Measurements from ENCODE around the gene CALCOCO2. TPM values are rescaled to one million over a fixed set of nuclear protein-coding genes. Genes with fewer than 3 reads are reported as not detected.
A peak's percentile ranks its signal among the peaks of the same experiment; 100 is the strongest.
"Not testable (repeated sequence)": the region's sequence is repeated elsewhere in the genome, so short reads cannot be mapped to it uniquely, and the experiment has no call there.

Gene CALCOCO2
- total and polyA plus RNA-seq, 7 donors = 90.4 to 198 (median 130) TPM

GRCh38 chr17:48868916-48869500 lies 38.2 kb downstream of the CALCOCO2 start:
- Histone ChIP-seq H3K36me3 (peaks cover 4 to 25% (median 9%) of the 10 kb centered on the region in 4 donors), H3K4me3 (no peak overlapping the region), H3K27me3 (no peaks in the 10 kb centered on the region), H3K27ac (no peak overlapping the region), H3K4me1 (no peaks in the 10 kb centered on the region), H3K9me3 (no peaks in the 10 kb centered on the region)
- no peak for DNase-seq
- WGBS, 2 donors = 60 to 77% methylated on average over 3 of the region's 3 CpGs
- intact Hi-C loops (cut with DNase I) = no loop called here
- TF ChIP-seq EP300 (IDR thresholded peaks at IDR 0.05) = no peak
- TF ChIP-seq POLR2A (IDR thresholded peaks at IDR 0.05) = no peak
- TF ChIP-seq POLR2AphosphoS5 (IDR thresholded peaks at IDR 0.05) = no peak
- no peak for TF ChIP-seq CTCF (IDR thresholded peaks at IDR 0.05)

GRCh38 chr17:48869821-48870318 lies 39.0 kb downstream of the CALCOCO2 start:
- Histone ChIP-seq H3K4me1 (no peaks in the 10 kb centered on the region), H3K4me3 (no peak overlapping the region), H3K36me3 (peaks cover 0 to 16% (median 2%) of the 10 kb centered on the region in 4 donors), H3K27ac (no peak overlapping the region), H3K27me3 (no peaks in the 10 kb centered on the region), H3K9me3 (no peaks in the 10 kb centered on the region)
- WGBS, 2 donors = 17 to 76% methylated on average over 6 of the region's 6 CpGs
- intact Hi-C loops (cut with DNase I) = no loop called here
- no peak for DNase-seq
- TF ChIP-seq POLR2AphosphoS5 (IDR thresholded peaks at IDR 0.05) (peak in 1 of 4 donors; percentile 22), CTCF (IDR thresholded peaks at IDR 0.05) (no peak)

GRCh38 chr17:48871035-48871550 lies 40.3 kb downstream of the CALCOCO2 start:
- intact Hi-C loops (cut with DNase I) = no loop called here
- no peak for DNase-seq
- no peaks in the 10 kb centered on the region for H3K27me3 ChIP-seq
- peaks cover 0 to 4% (median 0%) of the 10 kb centered on the region in 4 donors for H3K36me3 ChIP-seq
- peak overlapping the region in 2 of 4 donors; percentile 9 to 15 for H3K27ac ChIP-seq
- WGBS, 2 donors = 43 to 49% methylated on average over 4 of the region's 4 CpGs
- no peaks in the 10 kb centered on the region for H3K9me3 ChIP-seq
- H3K4me1 ChIP-seq = no peaks in the 10 kb centered on the region
- TF ChIP-seq POLR2AphosphoS5 (IDR thresholded peaks at IDR 0.05) = no peak
- TF ChIP-seq EP300 (IDR thresholded peaks at IDR 0.05) = no peak
- TF ChIP-seq CTCF (IDR thresholded peaks at IDR 0.05) = no peak
- no peak overlapping the region for H3K4me3 ChIP-seq

- no peaks in the 10 kb centered on the region for H3K4me1 ChIP-seq
- intact Hi-C loops (cut with DNase I) = no loop called here
- no peaks in the 10 kb centered on the region for H3K9me3 ChIP-seq
- H3K36me3 ChIP-seq = no peaks in the 10 kb centered on the region
- H3K27ac ChIP-seq = peak overlapping the region in 3 of 4 donors; percentile 14 to 56 (median 39)
- TF ChIP-seq EP300 (IDR thresholded peaks at IDR 0.05) (no peak), POLR2AphosphoS5 (IDR thresholded peaks at IDR 0.05) (peak in 3 of 4 donors; percentile 4 to 25 (median 20))
- H3K4me3 ChIP-seq = no peak overlapping the region
- no peak for DNase-seq
- H3K27me3 ChIP-seq = no peaks in the 10 kb centered on the region
- WGBS, 2 donors = 11 to 54% methylated on average over 11 of the region's 11 CpGs
These were observed 40.9 kb downstream of the CALCOCO2 start for GRCh38 chr17:48871551-48872351.

GRCh38 chr17:48872409-48872808 lies 41.6 kb downstream of the CALCOCO2 start:
- intact Hi-C loops (cut with DNase I); H3K4me3 ChIP-seq; H3K36me3 ChIP-seq; H3K27me3 ChIP-seq; H3K9me3 ChIP-seq; DNase-seq; H3K4me1 ChIP-seq: not testable (repeated sequence)
- 50 to 75% methylated on average over 3 of the region's 3 CpGs for WGBS, 2 donors
- peak overlapping the region in 3 of 4 donors; percentile 14 to 56 (median 39) for H3K27ac ChIP-seq
- TF ChIP-seq POLR2AphosphoS5 (IDR thresholded peaks at IDR 0.05) = peak in 1 of 4 donors; percentile 0

Data from sigmoid colon (tissue), 7 donors.